Thyroid gland (tissue), 4 donors: Measurements from ENCODE around the gene SCN10A.

Experiments used
- POLR2A ChIP-seq, 2 donors: fragments of 450-650 bp; IDR thresholded peaks; one replicate each; pipeline ENCODE4 v1.6.1; 2017; ENCODE audit warnings: antibody characterized with exemption in 2 of 2, mild to moderate bottlenecking in 2 of 2, moderate library complexity in 1 of 2
- TF ChIP-seq, protein P1 (sequence below), 6 experiments: fragments of 200-600 bp in 3 of 6; fragments of 450-650 bp in 3 of 6; sonication (generic) in 3 of 6; IDR thresholded peaks; one replicate each; pipeline ENCODE4 v1.5.1; 2016 to 2019; ENCODE audit warnings: antibody characterized with exemption in 6 of 6, mild to moderate bottlenecking in 2 of 6, inconsistent platforms in 1 of 6, moderate library complexity in 1 of 6

DNA sequence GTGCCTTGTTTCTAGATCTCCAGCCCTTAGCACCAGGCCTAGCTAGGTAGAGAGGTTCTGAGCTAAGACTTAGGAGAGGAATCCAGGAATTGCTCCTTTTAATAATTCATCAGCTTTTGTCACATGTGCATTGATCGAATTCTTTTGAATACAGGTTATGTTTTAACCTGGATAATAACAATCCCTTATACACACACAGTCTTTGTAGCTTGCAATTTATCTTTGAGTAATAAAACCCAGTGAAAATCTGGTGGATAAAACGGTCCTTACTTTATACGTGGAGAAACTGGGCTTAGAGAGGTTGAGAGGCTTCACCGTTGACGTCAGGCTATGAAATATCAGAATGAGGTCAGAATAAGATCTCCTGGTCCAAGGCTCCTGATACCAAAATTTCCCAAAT lies 7.2 kb upstream of the SCN10A start:
- TF ChIP-seq, protein P1, sequence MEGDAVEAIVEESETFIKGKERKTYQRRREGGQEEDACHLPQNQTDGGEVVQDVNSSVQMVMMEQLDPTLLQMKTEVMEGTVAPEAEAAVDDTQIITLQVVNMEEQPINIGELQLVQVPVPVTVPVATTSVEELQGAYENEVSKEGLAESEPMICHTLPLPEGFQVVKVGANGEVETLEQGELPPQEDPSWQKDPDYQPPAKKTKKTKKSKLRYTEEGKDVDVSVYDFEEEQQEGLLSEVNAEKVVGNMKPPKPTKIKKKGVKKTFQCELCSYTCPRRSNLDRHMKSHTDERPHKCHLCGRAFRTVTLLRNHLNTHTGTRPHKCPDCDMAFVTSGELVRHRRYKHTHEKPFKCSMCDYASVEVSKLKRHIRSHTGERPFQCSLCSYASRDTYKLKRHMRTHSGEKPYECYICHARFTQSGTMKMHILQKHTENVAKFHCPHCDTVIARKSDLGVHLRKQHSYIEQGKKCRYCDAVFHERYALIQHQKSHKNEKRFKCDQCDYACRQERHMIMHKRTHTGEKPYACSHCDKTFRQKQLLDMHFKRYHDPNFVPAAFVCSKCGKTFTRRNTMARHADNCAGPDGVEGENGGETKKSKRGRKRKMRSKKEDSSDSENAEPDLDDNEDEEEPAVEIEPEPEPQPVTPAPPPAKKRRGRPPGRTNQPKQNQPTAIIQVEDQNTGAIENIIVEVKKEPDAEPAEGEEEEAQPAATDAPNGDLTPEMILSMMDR (IDR thresholded peaks at IDR 0.05): no peak
- TF ChIP-seq POLR2A (IDR thresholded peaks at IDR 0.05): no peak
